Mucosa of rectum (tissue), 2 donors: Measurements from ENCODE around the gene CUBN.

Source experiments
- H3K27ac ChIP-seq, 2 donors: one replicate each; pipeline ENCODE4 v1.7.0; 2013; ENCODE audit warnings: inconsistent platforms in 2 of 2, low read depth in 2 of 2, low read length in 2 of 2
- H3K27me3 ChIP-seq, 2 donors: one replicate each; pipeline ENCODE4 v1.7.0; 2013; ENCODE audit warnings: low read length in 2 of 2; ENCODE audit not compliant: control insufficient read depth in 2 of 2, insufficient read depth in 2 of 2
- H3K36me3 ChIP-seq, 2 donors: one replicate each; pipeline ENCODE4 v1.7.0; 2013; ENCODE audit warnings: low read length in 2 of 2; ENCODE audit not compliant: control insufficient read depth in 2 of 2, insufficient read depth in 2 of 2
- H3K4me1 ChIP-seq, 2 donors: one replicate each; pipeline ENCODE4 v1.7.0; 2013; ENCODE audit warnings: low read length in 2 of 2, mild to moderate bottlenecking in 1 of 2; ENCODE audit not compliant: control insufficient read depth in 2 of 2, insufficient read depth in 2 of 2
- H3K4me3 ChIP-seq, 2 donors: one replicate each; pipeline ENCODE4 v1.7.0; 2013; ENCODE audit warnings: low read length in 2 of 2
- H3K9ac ChIP-seq, 2 donors: one replicate each; pipeline ENCODE4 v1.7.0; 2013; ENCODE audit warnings: low read length in 2 of 2, low read depth in 1 of 2, mild to moderate bottlenecking in 1 of 2
- H3K9me3 ChIP-seq, 2 donors: one replicate each; pipeline ENCODE4 v1.7.0; 2013; ENCODE audit warnings: low read length in 2 of 2; ENCODE audit not compliant: control insufficient read depth in 2 of 2
- donor health status: healthy.
- donor health status: Normal muscosa, but diverticular disease.

CUBN gene

GRCh38 chr10:16792675-16793074 is 336.9 kb downstream of the CUBN start:
- H3K36me3 ChIP-seq = no peaks in the 10 kb centered on the region
- no peak overlapping the region for H3K9ac ChIP-seq
- no peaks in the 10 kb centered on the region for H3K4me1 ChIP-seq
- H3K9me3 ChIP-seq = no peaks in the 10 kb centered on the region
- no peaks in the 10 kb centered on the region for H3K27me3 ChIP-seq
- no peak overlapping the region for H3K4me3 ChIP-seq
- no peak overlapping the region for H3K27ac ChIP-seq

GRCh38 chr10:16789765-16790164 is 339.8 kb downstream of the CUBN start:
- Histone ChIP-seq H3K36me3 (no peaks in the 10 kb centered on the region), H3K27ac (no peak overlapping the region), H3K4me1 (no peaks in the 10 kb centered on the region), H3K4me3 (no peak overlapping the region), H3K27me3 (no peaks in the 10 kb centered on the region), H3K9me3 (no peaks in the 10 kb centered on the region), H3K9ac (no peak overlapping the region)

GRCh38 chr10:16789261-16789660 is 340.4 kb downstream of the CUBN start:
- no peaks in the 10 kb centered on the region for H3K4me1 ChIP-seq
- H3K27ac ChIP-seq = no peak overlapping the region

DNA sequence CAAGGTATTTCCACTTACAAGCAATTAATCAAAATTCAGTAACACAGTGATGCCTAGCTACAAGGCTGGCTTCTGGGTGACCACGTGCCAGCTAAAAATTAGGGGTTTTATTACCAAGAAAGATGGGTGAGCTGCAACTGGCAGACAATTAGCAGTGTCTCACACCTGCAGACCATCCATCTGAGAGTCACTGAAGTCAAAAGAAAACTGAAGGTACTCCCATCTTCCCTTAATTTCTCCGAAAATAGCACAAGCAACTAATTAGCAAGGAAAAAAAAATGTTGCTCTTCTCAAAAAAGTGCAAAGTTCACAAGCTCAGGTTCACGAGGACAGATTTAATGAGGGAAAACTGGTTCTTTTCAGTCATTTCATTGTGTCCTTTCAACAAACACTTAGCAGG is 340.8 kb downstream of the CUBN start:
- Histone ChIP-seq H3K9ac (no peak overlapping the region), H3K27me3 (no peaks in the 10 kb centered on the region), H3K9me3 (no peaks in the 10 kb centered on the region), H3K27ac (no peak overlapping the region), H3K4me1 (no peaks in the 10 kb centered on the region), H3K36me3 (no peaks in the 10 kb centered on the region), H3K4me3 (no peak overlapping the region)

More at GRCh38 chr10:16789261-16789660, 340.4 kb downstream of the CUBN start:
- no peak overlapping the region for H3K9ac ChIP-seq
- no peaks in the 10 kb centered on the region for H3K36me3 ChIP-seq
- H3K9me3 ChIP-seq = no peaks in the 10 kb centered on the region
- H3K27me3 ChIP-seq = no peaks in the 10 kb centered on the region
- no peak overlapping the region for H3K4me3 ChIP-seq

DNA sequence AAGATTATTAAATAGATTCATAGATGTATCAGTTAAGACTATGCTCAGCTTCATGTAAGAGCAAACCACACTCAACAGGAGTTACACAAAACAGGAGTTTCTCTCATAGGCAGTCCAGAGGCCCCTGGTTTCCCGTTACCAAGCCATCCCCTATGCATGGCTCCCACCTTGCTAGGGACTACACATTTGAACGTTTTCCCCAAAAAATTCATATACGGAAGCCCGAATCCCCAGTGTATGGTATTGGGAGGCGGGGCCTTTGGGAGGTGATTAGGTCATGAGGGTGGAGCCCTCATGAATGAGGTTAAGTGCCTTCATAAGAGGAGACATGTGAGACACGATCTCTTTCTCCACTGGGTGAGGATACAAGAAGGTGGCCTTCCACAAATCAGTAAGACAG is 341.5 kb downstream of the CUBN start:
- H3K9ac ChIP-seq = no peak overlapping the region
- H3K27me3 ChIP-seq = no peaks in the 10 kb centered on the region
- H3K27ac ChIP-seq = no peak overlapping the region
- no peak overlapping the region for H3K4me3 ChIP-seq
- no peaks in the 10 kb centered on the region for H3K4me1 ChIP-seq
- no peaks in the 10 kb centered on the region for H3K36me3 ChIP-seq
- no peaks in the 10 kb centered on the region for H3K9me3 ChIP-seq

DNA sequence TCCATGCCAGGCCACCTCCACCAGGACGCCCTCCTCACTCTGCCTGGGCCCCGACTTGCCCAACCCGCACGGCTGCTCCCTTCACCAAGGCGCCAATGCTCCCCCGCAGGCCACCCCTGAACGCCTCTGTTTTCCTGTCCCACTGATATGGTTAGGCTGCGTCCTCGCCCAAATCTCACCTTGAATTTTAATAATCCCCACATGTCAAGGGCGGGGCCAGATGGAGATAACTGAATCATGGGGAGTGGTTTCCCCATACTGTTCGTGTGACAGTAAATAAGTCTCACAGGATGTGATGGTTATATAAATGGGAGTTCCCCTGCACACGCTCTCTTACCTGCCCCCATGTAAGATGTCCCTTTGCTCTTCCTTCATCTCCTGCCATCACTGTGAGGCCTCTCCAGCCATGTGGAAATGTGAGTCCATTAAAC is 342.2 kb downstream of the CUBN start:
- no peaks in the 10 kb centered on the region for H3K36me3 ChIP-seq
- no peaks in the 10 kb centered on the region for H3K9me3 ChIP-seq
- H3K4me3 ChIP-seq = no peak overlapping the region
- no peaks in the 10 kb centered on the region for H3K27me3 ChIP-seq
- no peak overlapping the region for H3K9ac ChIP-seq
- no peaks in the 10 kb centered on the region for H3K4me1 ChIP-seq
- no peak overlapping the region for H3K27ac ChIP-seq

- H3K27me3 ChIP-seq = no peaks in the 10 kb centered on the region
- H3K4me1 ChIP-seq = peaks cover 0 to 2% of the 10 kb centered on the region in 2 donors
- H3K9ac ChIP-seq = no peak overlapping the region
- H3K36me3 ChIP-seq = peaks cover 0 to 6% of the 10 kb centered on the region in 2 donors
- H3K27ac ChIP-seq = no peak overlapping the region
- H3K4me3 ChIP-seq = no peak overlapping the region
- H3K9me3 ChIP-seq = no peaks in the 10 kb centered on the region
Measured at GRCh38 chr10:16780338-16780880, 349.2 kb downstream of the CUBN start.

DNA sequence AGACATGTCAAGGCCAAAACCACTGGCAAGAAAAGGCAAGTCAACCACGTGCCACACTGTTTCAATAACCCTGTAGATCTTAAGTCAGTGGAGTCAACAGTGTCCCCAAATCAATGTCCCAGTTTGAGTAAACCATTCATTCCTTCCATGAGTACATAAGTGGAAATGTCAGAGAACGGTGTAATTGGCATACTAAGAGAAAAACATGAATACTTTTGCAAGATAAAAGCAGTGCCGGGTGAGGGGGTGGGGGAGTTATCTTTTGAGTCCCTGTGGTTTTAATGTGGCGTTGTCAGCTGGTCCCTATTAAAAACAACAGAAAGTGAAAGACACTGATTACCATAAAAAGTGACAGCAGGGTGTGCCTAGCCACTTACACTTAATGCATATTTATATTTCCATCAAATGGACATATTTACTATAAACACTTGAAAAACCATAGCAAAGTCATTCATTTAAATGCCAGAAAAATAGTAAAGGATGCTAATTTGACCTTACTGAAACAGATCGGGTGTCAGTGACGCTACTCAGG is 350.2 kb downstream of the CUBN start:
- Histone ChIP-seq H3K9me3 (no peaks in the 10 kb centered on the region), H3K36me3 (peaks cover 0 to 6% of the 10 kb centered on the region in 2 donors), H3K27ac (no peak overlapping the region), H3K27me3 (no peaks in the 10 kb centered on the region), H3K4me3 (no peak overlapping the region), H3K4me1 (peaks cover 0 to 2% of the 10 kb centered on the region in 2 donors), H3K9ac (no peak overlapping the region)

- Histone ChIP-seq H3K27me3 (no peaks in the 10 kb centered on the region), H3K27ac (no peak overlapping the region), H3K9me3 (no peaks in the 10 kb centered on the region), H3K36me3 (peaks cover 0 to 6% of the 10 kb centered on the region in 2 donors), H3K4me1 (peaks cover 0 to 2% of the 10 kb centered on the region in 2 donors), H3K4me3 (peak overlapping the region in 1 of 2 donors; percentile 33), H3K9ac (peak overlapping the region in 1 of 2 donors; percentile 6)
Measured at GRCh38 chr10:16777473-16778370, 351.9 kb downstream of the CUBN start.

GRCh38 chr10:16776896-16777295 is 352.7 kb downstream of the CUBN start:
- Histone ChIP-seq H3K27me3 (no peaks in the 10 kb centered on the region), H3K4me1 (peaks cover 0 to 2% of the 10 kb centered on the region in 2 donors), H3K9ac (no peak overlapping the region), H3K9me3 (no peaks in the 10 kb centered on the region), H3K27ac (no peak overlapping the region), H3K36me3 (peaks cover 0 to 6% of the 10 kb centered on the region in 2 donors), H3K4me3 (no peak overlapping the region)
